Neural cell (in vitro differentiated cells): ENCODE measurements around the gene ZNF750. TPM values are rescaled to one million over a fixed set of nuclear protein-coding genes. Genes with fewer than 3 reads are reported as not detected.

ENCODE experiments used
- H2AFZ ChIP-seq: fragments of 200-600, 300-800 bp; sonication (generic), shearing (Covaris generic); 2 replicates; pipeline ENCODE4 v1.6.0; 2014; ENCODE audit warnings: low read depth, mild to moderate bottlenecking, antibody characterized with exemption, low read length, moderate library complexity
- H3F3A ChIP-seq: fragments of 200-600 bp; shearing (Covaris generic); 2 replicates; pipeline ENCODE4 v1.6.1; 2016; ENCODE audit warnings: mild to moderate bottlenecking, moderate library complexity, mixed read lengths, antibody characterized with exemption, low read length; ENCODE audit not compliant: insufficient read depth, poor library complexity, severe bottlenecking
- H3K27ac ChIP-seq: fragments of 200-600, 300-800 bp; sonication (generic), shearing (Covaris generic); 2 replicates; pipeline ENCODE4 v1.5.1; 2014; ENCODE audit warnings: mild to moderate bottlenecking, low read length, moderate library complexity
- H3K27me3 ChIP-seq: fragments of 300-800, 200-600 bp; sonication (generic), shearing (Covaris generic); 2 replicates; pipeline ENCODE4 v1.6.0; 2014; ENCODE audit warnings: mild to moderate bottlenecking, low read depth, low read length, moderate library complexity; ENCODE audit not compliant: insufficient read depth
- H3K36me3 ChIP-seq: fragments of 300-800, 200-600 bp; sonication (generic), shearing (Covaris generic); 2 replicates; pipeline ENCODE4 v1.5.1; 2014; ENCODE audit warnings: mild to moderate bottlenecking, antibody characterized with exemption, low read length, moderate library complexity; ENCODE audit not compliant: insufficient read depth
- H3K4me2 ChIP-seq: fragments of 300-800, 200-600 bp; sonication (generic), shearing (Covaris generic); 2 replicates; pipeline ENCODE4 v1.6.0; 2014; ENCODE audit warnings: mild to moderate bottlenecking, low read length
- H3K4me3 ChIP-seq: fragments of 300-800, 200-600 bp; sonication (generic), shearing (Covaris generic); 2 replicates; pipeline ENCODE4 v1.5.1; 2014; ENCODE audit warnings: mild to moderate bottlenecking, low read length, moderate library complexity
- H3K79me2 ChIP-seq: fragments of 200-600 bp; shearing (Covaris generic); replicated peaks from 2 replicates; pipeline ENCODE4 v1.6.0; 2014; ENCODE audit warnings: mild to moderate bottlenecking, low read length, moderate library complexity; ENCODE audit not compliant: insufficient read depth
- H3K9ac ChIP-seq: fragments of 300-800, 200-600 bp; sonication (generic), shearing (Covaris generic); 2 replicates; pipeline ENCODE4 v1.6.1; 2016; ENCODE audit warnings: mild to moderate bottlenecking, low read length, mixed read lengths
- H3K9me2 ChIP-seq: fragments of 200-600 bp; shearing (Covaris generic); 2 replicates; pipeline ENCODE4 v1.6.1; 2016; ENCODE audit warnings: mild to moderate bottlenecking, low read length, mixed read lengths; ENCODE audit not compliant: insufficient read depth
- H3K9me3 ChIP-seq: fragments of 200-600, 300-800 bp; sonication (generic), shearing (Covaris generic); 2 replicates; pipeline ENCODE4 v1.6.1; 2016; ENCODE audit warnings: mild to moderate bottlenecking, mixed run types, low read length, moderate library complexity, mixed read lengths
- H4K20me1 ChIP-seq: fragments of 200-600 bp; shearing (Covaris generic); 2 replicates; pipeline ENCODE4 v1.6.1; 2016; ENCODE audit warnings: mild to moderate bottlenecking, mixed run types; ENCODE audit not compliant: insufficient read depth
- CTCF ChIP-seq: fragments of 450-650 bp; IDR thresholded peaks from 2 replicates; pipeline ENCODE4 v1.5.1; 2014; ENCODE audit warnings: antibody characterized with exemption, mild to moderate bottlenecking, moderate library complexity; ENCODE audit not compliant: poor library complexity, severe bottlenecking
- EP300 ChIP-seq: fragments of 450-650 bp; conservative IDR thresholded peaks from 2 replicates; pipeline ENCODE4 v1.6.1; 2014; ENCODE audit warnings: antibody characterized with exemption, mild to moderate bottlenecking, moderate library complexity; ENCODE audit not compliant: poor library complexity, severe bottlenecking
- EZH2 ChIP-seq: fragments of 200-600, 300-800 bp; shearing (Covaris generic), sonication (generic); IDR thresholded peaks from 2 replicates; pipeline ENCODE4 v1.6.1; 2014; ENCODE audit warnings: antibody characterized with exemption, low read length, borderline replicate concordance, mild to moderate bottlenecking; ENCODE audit not compliant: insufficient read depth, poor library complexity, severe bottlenecking
- MXI1 ChIP-seq: fragments of 450-650 bp; conservative IDR thresholded peaks from 2 replicates; pipeline ENCODE4 v1.6.1; 2014; ENCODE audit warnings: antibody characterized with exemption, mild to moderate bottlenecking; ENCODE audit not compliant: poor library complexity, severe bottlenecking
- POLR2AphosphoS5 ChIP-seq: IDR thresholded peaks from 2 replicates; pipeline ENCODE4 v1.6.1; 2012
- RAD21 ChIP-seq: fragments of 450-650 bp; conservative IDR thresholded peaks from 2 replicates; pipeline ENCODE4 v1.6.1; 2014; ENCODE audit warnings: antibody characterized with exemption, mild to moderate bottlenecking, moderate library complexity
- REST ChIP-seq: IDR thresholded peaks from 2 replicates; pipeline ENCODE4 v1.6.1; 2012; ENCODE audit warnings: borderline replicate concordance
- SMC3 ChIP-seq: fragments of 450-650 bp; conservative IDR thresholded peaks from 2 replicates; pipeline ENCODE4 v1.6.1; 2014; ENCODE audit warnings: antibody characterized with exemption, mild to moderate bottlenecking, moderate library complexity; ENCODE audit not compliant: poor library complexity
- TAF1 ChIP-seq: IDR thresholded peaks from 2 replicates; pipeline ENCODE4 v1.6.1; 2012; ENCODE audit warnings: low read depth
- polyA plus RNA-seq: library from polyadenylated mRNA; depleted of rRNA; stranded (reverse); fragments of >200 nt; gene quantifications from 2 replicates; pipeline ENCODE4 v1.2.3, GENCODE V29; 2014

ZNF750 gene
- polyA plus RNA-seq, 1 donor from 2014 or later: not detected

GRCh38 chr17:82846061-82846691 lies 6.4 kb upstream of the ZNF750 start:
- no peaks in the 10 kb centered on the region for H4K20me1 ChIP-seq
- no peaks in the 10 kb centered on the region for H3F3A ChIP-seq
- H3K9ac ChIP-seq: no peak overlapping the region
- no peaks in the 10 kb centered on the region for H3K79me2 ChIP-seq
- no peak overlapping the region for H3K4me3 ChIP-seq
- no peaks in the 10 kb centered on the region for H3K27me3 ChIP-seq
- H3K4me2 ChIP-seq: no peak overlapping the region
- no peaks in the 10 kb centered on the region for H3K9me3 ChIP-seq
- H2AFZ ChIP-seq: no peak overlapping the region
- H3K36me3 ChIP-seq: no peaks in the 10 kb centered on the region
- TF ChIP-seq CTCF: no peak
- TF ChIP-seq TAF1: no peak
- no peak for TF ChIP-seq EZH2
- no peak for TF ChIP-seq MXI1
- no peak for TF ChIP-seq EP300
- TF ChIP-seq POLR2AphosphoS5: no peak
- no peak for TF ChIP-seq REST
- no peak for TF ChIP-seq SMC3
- no peak for TF ChIP-seq RAD21
- H3K27ac ChIP-seq: no peak overlapping the region
- no peaks in the 10 kb centered on the region for H3K9me2 ChIP-seq

- H3K79me2 ChIP-seq: no peaks in the 10 kb centered on the region
- H4K20me1 ChIP-seq: no peaks in the 10 kb centered on the region
- H3K27me3 ChIP-seq: no peaks in the 10 kb centered on the region
- no peak overlapping the region for H3K4me3 ChIP-seq
- H3K9me2 ChIP-seq: no peaks in the 10 kb centered on the region
- TF ChIP-seq SMC3 (no peak), RAD21 (no peak), EZH2 (no peak), CTCF (no peak), REST (no peak), MXI1 (no peak), TAF1 (no peak), EP300 (no peak), POLR2AphosphoS5 (no peak)
- no peak overlapping the region for H3K27ac ChIP-seq
- no peaks in the 10 kb centered on the region for H3K9me3 ChIP-seq
- H3K9ac ChIP-seq: no peak overlapping the region
- no peak overlapping the region for H2AFZ ChIP-seq
- no peaks in the 10 kb centered on the region for H3K36me3 ChIP-seq
- H3F3A ChIP-seq: no peaks in the 10 kb centered on the region
- no peak overlapping the region for H3K4me2 ChIP-seq
These were observed 5.5 kb upstream of the ZNF750 start for GRCh38 chr17:82845163-82845807.
